Measurements from ENCODE around the gene PRKG1. TPM values are rescaled to one million over a fixed set of nuclear protein-coding genes. Genes with fewer than 3 reads are reported as not detected.
"Not testable (repeated sequence)": the region's sequence is repeated elsewhere in the genome, so short reads cannot be mapped to it uniquely, and the experiment has no call there.

Gene PRKG1
- total RNA-seq, 2 donors from 2014 or later = 17.8 to 31.1 TPM

- DNase-seq (ENCODE audit: low spot score) = no peak
- Histone ChIP-seq H3K4me3 (no peak overlapping the region), H3K36me3 (no peaks in the 10 kb centered on the region), H3K4me1 (peaks cover 0 to 6% of the 10 kb centered on the region in 2 donors), H3K27me3 (no peaks in the 10 kb centered on the region), H3K27ac (no peak overlapping the region), H3K9me3 (no peaks in the 10 kb centered on the region)
- TF ChIP-seq, protein P1, sequence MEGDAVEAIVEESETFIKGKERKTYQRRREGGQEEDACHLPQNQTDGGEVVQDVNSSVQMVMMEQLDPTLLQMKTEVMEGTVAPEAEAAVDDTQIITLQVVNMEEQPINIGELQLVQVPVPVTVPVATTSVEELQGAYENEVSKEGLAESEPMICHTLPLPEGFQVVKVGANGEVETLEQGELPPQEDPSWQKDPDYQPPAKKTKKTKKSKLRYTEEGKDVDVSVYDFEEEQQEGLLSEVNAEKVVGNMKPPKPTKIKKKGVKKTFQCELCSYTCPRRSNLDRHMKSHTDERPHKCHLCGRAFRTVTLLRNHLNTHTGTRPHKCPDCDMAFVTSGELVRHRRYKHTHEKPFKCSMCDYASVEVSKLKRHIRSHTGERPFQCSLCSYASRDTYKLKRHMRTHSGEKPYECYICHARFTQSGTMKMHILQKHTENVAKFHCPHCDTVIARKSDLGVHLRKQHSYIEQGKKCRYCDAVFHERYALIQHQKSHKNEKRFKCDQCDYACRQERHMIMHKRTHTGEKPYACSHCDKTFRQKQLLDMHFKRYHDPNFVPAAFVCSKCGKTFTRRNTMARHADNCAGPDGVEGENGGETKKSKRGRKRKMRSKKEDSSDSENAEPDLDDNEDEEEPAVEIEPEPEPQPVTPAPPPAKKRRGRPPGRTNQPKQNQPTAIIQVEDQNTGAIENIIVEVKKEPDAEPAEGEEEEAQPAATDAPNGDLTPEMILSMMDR (IDR thresholded peaks at IDR 0.05) = no peak
These were observed 684.1 kb downstream of the PRKG1 start for GRCh38 chr10:51758366-51758765.

GRCh38 chr10:51758838-51759237 lies 684.6 kb downstream of the PRKG1 start:
- not testable (repeated sequence) for H3K27me3 ChIP-seq; H3K27ac ChIP-seq; H3K9me3 ChIP-seq; H3K36me3 ChIP-seq; H3K4me1 ChIP-seq; H3K4me3 ChIP-seq; DNase-seq (ENCODE audit: low spot score)

- Histone ChIP-seq H3K4me3 (no peak overlapping the region), H3K4me1 (peaks cover 0 to 5% of the 10 kb centered on the region in 2 donors), H3K27me3 (no peaks in the 10 kb centered on the region), H3K36me3 (no peaks in the 10 kb centered on the region), H3K27ac (no peak overlapping the region), H3K9me3 (no peaks in the 10 kb centered on the region)
- no peak for DNase-seq (ENCODE audit: low spot score)
- TF ChIP-seq, protein P1 (IDR thresholded peaks at IDR 0.05) = no peak
These were observed 685.7 kb downstream of the PRKG1 start for GRCh38 chr10:51759896-51760534.

DNA sequence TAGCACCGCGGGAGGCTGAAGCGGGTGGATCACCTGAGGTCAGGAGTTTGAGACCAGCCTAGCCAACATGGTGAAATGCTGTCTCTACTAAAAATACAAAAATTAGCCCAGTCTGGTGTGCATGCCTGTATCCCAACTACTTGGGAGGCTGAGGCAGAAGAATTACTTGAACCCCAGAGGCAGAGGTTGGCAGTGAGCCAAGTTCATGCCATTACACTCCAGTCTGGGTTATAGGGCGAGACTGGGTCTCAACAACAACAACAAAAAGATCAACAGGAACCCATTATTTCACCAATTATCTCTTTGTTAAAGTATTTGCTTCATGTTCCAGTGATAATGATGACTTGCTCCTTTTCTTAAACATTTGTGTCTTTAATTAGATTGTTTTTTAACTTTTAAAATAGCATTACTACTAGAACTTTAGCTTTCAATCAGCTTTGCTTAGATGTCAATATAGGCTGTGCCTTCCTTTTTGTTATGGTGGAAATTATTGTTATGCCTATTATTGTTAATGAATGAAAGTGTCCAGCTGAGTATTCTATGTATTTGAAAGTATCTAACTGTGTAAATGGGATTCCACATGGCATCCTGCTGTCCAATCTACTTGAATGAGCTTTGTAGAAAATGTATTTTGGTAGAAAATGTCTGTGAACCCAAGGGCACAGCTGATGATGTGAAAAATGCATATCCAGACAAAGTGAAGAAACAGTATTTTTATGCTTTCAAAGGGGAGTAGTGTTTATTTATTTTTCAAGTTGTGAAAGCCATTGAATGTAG lies 686.8 kb downstream of the PRKG1 start:
- H3K27ac ChIP-seq = no peak overlapping the region
- no peaks in the 10 kb centered on the region for H3K4me1 ChIP-seq
- H3K4me3 ChIP-seq = no peak overlapping the region
- no peaks in the 10 kb centered on the region for H3K36me3 ChIP-seq
- TF ChIP-seq, protein P1 (IDR thresholded peaks at IDR 0.05) = no peak
- H3K9me3 ChIP-seq = no peaks in the 10 kb centered on the region
- no peak for DNase-seq (ENCODE audit: low spot score)
- no peaks in the 10 kb centered on the region for H3K27me3 ChIP-seq

- no peak overlapping the region for H3K27ac ChIP-seq
- DNase-seq (ENCODE audit: low spot score) = no peak
- H3K4me1 ChIP-seq = no peaks in the 10 kb centered on the region
- H3K9me3 ChIP-seq = no peaks in the 10 kb centered on the region
- no peaks in the 10 kb centered on the region for H3K36me3 ChIP-seq
- no peak overlapping the region for H3K4me3 ChIP-seq
- TF ChIP-seq, protein P1 (IDR thresholded peaks at IDR 0.05) = no peak
- no peaks in the 10 kb centered on the region for H3K27me3 ChIP-seq
These were observed 689.5 kb downstream of the PRKG1 start for GRCh38 chr10:51763746-51764145.

- Histone ChIP-seq H3K27ac (no peak overlapping the region), H3K4me1 (no peaks in the 10 kb centered on the region), H3K4me3 (no peak overlapping the region), H3K9me3 (no peaks in the 10 kb centered on the region), H3K27me3 (no peaks in the 10 kb centered on the region), H3K36me3 (no peaks in the 10 kb centered on the region)
- TF ChIP-seq, protein P1 (IDR thresholded peaks at IDR 0.05) = no peak
- no peak for DNase-seq (ENCODE audit: low spot score)
These were observed 691.1 kb downstream of the PRKG1 start for GRCh38 chr10:51765284-51765971.

All from right atrium auricular region (tissue), 2 donors.